ENCODE results near the gene CFAP221.

The CFAP221 gene

GRCh38 chr2:119647440-119648169 lies 103.4 kb downstream of the CFAP221 start:
- no peak for DNase-seq

- DNase-seq = no peak
Observed at GRCh38 chr2:119649364-119649917, 105.2 kb downstream of the CFAP221 start.

DNA sequence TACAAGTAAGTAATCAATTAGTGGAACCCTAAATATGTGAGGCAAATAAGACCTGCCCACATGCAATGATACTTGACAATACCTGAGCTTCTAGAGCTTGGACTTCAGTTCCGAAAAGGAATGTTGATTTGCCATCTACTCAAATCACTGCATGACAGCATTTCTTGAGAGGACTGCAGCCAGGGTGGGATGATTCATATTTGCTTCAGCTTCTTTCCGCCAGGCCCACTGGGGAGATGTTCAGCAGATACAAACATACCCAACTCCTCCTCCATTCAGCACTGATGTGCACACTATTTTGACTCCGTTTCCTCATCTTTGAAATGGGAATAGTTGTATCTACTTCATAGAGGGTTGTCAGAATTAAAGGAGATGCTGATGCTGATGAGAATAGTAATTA lies 106.0 kb downstream of the CFAP221 start:
- no peak for DNase-seq

DNA sequence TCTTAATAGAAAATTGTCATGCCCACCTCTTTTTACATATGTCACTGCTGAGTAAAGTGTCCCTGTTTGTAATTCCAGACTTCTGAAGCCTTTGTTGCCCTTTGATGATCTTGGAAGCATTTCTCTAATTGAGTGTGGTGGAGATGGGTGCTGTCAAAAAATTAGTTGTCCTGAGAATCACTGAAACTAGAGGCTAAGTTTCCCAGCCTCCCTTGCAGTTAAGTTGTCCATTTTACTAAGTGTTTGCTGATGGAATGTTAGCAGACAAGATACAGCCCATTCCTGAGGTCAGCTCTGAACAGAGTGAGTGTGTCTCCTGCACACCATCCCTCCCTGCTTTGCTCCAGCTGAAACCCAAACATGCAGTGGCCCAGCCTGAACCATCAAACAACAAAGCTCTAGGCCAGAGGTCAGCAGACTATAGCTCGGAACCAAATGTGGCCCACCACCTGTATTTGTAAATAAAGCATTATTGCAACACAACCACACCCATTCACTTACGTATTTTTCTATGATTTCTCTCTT lies 106.7 kb downstream of the CFAP221 start:
- DNase-seq = no peak

- DNase-seq = no peak
Observed at GRCh38 chr2:119657466-119658145, 113.4 kb downstream of the CFAP221 start.

- DNase-seq = peak in 2 of 5 donors; percentile 16 to 23
Observed at GRCh38 chr2:119659601-119660342, 115.5 kb downstream of the CFAP221 start.

DNA sequence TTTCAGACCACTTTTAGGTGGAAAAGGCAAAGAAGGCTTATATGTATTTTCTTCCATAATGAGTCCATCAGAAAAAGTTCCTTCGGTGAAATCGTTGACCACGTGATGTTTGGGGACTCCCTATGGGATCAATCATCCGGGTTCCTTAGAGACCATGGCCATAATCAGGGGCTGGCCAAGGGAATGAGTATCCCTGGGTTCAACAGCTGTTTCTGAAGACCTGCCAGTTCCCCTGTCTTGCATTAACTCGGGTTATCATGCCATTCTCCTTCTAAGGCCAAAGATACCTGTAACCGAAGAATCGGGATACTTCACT lies 116.1 kb downstream of the CFAP221 start:
- DNase-seq = no peak

GRCh38 chr2:119662297-119662696 lies 118.0 kb downstream of the CFAP221 start:
- no peak for DNase-seq

DNA sequence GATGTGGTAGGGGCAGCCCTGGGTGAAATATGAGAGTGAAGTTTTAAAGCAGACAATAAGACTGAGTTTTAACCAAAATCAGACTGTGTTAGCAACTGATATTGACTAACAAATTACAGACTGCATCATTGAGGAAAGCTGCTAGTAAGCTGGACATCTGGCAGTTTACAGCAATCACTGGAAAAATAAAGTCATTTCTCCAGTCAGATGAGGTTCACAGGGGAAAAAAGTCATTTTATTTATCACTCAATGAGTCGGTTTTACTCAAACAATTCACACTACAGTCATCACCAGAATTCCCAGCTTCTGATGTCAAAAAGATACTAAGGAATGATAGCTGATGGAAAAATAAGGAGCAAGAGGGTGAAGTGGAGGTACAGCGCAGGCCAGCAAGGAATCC lies 124.3 kb downstream of the CFAP221 start:
- DNase-seq = no peak

- DNase-seq = no peak
Observed at GRCh38 chr2:119671016-119671415, 126.8 kb downstream of the CFAP221 start.

GRCh38 chr2:119671752-119672151 lies 127.5 kb downstream of the CFAP221 start:
- DNase-seq = no peak

DNA sequence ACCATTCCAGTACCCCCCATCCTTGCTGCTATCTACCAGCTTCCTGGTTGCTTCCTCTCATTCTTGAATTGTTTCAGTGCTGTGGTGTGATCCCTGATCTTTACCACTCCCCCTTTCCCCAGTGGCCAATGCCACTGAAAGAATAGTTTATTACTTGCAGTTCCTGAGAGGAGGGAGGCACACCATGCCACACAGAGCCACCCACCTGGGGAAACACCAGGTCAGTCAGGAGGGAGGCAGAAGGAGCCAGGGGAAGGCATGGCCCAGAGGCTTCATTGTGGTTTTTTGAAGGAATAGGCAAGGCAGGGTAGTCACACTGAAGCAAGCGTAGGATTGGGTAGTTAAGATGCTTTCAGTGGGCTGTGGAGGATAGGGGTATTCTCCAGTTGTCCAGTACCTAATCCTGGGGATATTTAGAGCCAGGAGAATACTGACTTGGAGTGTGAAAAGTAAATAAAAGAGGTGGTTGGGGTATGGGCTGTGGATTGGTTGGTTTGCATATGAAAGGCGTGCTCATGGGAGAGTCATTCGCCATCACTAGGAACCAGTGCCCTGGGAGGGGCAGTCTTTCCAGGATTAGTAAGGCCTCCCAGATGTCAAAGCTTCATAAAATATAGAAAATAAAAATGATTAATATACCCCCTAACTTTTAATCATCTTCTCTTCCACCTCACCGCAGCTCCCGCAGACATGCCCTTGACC lies 128.1 kb downstream of the CFAP221 start:
- DNase-seq = no peak

DNA sequence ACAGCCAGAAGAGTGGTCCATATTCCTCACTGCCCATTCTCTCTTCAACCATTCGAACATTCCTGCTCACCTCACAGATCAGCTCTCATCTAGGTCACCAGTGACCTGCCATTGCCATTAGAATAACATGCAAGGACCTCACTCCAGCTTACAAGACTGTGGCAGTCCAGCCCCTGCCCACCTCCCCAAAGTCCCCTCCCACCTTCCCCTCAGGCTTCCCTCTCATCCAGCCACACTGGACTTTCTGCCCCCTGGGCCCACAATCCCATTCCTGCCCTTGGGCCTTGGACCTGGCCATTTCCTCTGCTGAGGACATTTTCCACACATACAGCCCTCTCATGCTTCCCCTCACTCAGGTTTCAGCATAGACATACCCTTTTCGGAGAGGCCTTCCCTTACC lies 129.5 kb downstream of the CFAP221 start:
- no peak for DNase-seq

GRCh38 chr2:119674711-119675500 lies 130.7 kb downstream of the CFAP221 start:
- no peak for DNase-seq

- DNase-seq = peak in 3 of 5 donors; percentile 20 to 25 (median 24)
Observed at GRCh38 chr2:119678021-119678656, 133.9 kb downstream of the CFAP221 start.

GRCh38 chr2:119679526-119679837 lies 135.2 kb downstream of the CFAP221 start:
- no peak for DNase-seq

GRCh38 chr2:119679846-119680245 lies 135.6 kb downstream of the CFAP221 start:
- DNase-seq = no peak

DNA sequence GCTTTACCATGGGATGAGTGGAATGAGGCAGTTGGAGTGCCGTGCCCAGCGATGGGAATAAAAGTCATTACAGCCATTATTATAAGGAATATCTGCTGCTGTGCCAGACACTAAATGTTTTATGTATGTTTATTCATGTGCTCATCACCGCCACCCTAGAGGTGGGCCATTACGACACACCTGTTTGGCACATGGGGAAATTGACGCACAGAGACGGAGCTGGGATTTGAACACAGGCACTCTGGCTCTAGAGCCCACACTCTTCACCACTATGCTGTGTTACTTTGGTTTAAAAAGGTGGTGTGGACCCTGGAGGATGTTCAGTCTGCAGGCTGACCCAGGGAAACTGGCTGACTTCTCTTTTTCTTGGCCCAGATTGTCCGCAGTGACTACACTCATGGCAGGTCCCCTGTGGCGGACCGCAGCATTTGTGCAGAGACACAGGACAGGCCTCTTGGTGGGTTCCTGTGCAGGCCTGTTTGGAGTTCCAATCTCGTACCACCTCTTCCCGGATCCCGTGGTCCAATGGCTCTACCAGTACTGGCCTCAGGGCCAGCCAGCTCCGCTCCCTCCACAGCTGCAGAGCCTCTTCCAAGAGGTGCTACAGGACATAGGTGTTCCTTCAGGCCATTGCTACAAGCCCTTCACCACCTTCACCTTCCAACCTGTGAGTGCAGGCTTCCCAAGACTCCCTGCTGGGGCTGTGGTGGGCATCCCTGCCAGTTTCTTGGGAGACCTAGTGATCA lies 136.4 kb downstream of the CFAP221 start:
- DNase-seq = no peak

DNA sequence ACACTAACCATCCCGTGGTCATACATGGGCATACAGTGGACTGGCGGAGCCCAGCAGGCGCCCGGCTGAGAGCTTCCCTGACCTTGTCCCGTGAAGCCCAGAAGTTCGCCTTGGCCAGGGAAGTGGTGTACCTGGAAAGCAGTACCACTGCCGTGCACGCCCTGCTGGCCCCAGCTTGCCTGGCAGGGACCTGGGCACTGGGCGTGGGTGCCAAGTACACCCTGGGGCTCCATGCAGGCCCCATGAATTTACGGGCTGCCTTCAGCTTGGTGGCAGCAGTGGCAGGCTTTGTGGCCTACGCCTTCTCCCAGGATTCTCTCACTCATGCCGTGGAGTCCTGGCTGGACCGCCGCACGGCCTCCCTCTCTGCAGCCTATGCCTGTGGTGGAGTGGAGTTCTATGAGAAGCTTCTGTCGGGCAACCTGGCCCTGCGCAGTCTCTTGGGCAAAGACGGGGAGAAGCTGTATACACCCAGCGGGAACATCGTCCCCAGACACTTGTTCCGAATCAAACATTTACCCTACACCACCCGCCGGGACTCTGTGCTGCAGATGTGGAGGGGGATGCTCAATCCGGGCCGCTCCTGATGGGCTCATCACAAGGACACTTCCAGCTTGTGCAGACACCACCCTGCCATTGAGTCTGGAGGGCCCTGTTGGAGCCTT lies 137.1 kb downstream of the CFAP221 start:
- no peak for DNase-seq

- DNase-seq = no peak
Observed at GRCh38 chr2:119681868-119682220, 137.6 kb downstream of the CFAP221 start.

Data from T-helper 1 cell (primary cell).